Left lung (tissue), 10 donors: Measurements from ENCODE around the gene ADGRG3. TPM values are rescaled to one million over a fixed set of nuclear protein-coding genes. Genes with fewer than 3 reads are reported as not detected.
"Not testable (repeated sequence)": the region's sequence is repeated elsewhere in the genome, so short reads cannot be mapped to it uniquely, and the experiment has no call there.

Source experiments
- ATAC-seq: fragments of 200-7000 bp; cut with Tn5 transposase; one replicate; pipeline ENCODE4 v1.9.1; 2020; ENCODE audit warnings: moderate library complexity
- DNase-seq, 4 donors: peaks; one replicate each; pipeline ENCODE4 v3.0.0-alpha.2; 2013 to 2020
- H3K27ac ChIP-seq, 2 donors: fragments of 200-600 bp; sonication (generic) in 1 of 2; one replicate each; pipeline versions ENCODE4 v1.5.0 to v1.8.0; 2020 to 2021
- H3K27me3 ChIP-seq, 2 donors: fragments of 200-600 bp; sonication (generic) in 1 of 2; one replicate each; pipeline versions ENCODE4 v1.5.0 to v1.8.0; 2020 to 2021
- H3K36me3 ChIP-seq, 2 donors: fragments of 200-600 bp; sonication (generic) in 1 of 2; one replicate each; pipeline versions ENCODE4 v1.5.0 to v1.8.0; 2020 to 2021
- H3K4me1 ChIP-seq, 2 donors: fragments of 200-600 bp; one replicate each; pipeline ENCODE4 v1.8.0; 2021
- H3K4me3 ChIP-seq, 2 donors: fragments of 200-600 bp; sonication (generic) in 1 of 2; one replicate each; pipeline versions ENCODE4 v1.5.0 to v1.8.0; 2020 to 2021; ENCODE audit warnings: mild to moderate bottlenecking in 1 of 2
- H3K9me3 ChIP-seq, 2 donors: fragments of 200-600 bp; sonication (generic) in 1 of 2; one replicate each; pipeline versions ENCODE4 v1.5.0 to v1.8.0; 2020 to 2021
- CTCF ChIP-seq, 2 donors: fragments of 200-600 bp; sonication (generic) in 1 of 2; IDR thresholded peaks; one replicate each; pipeline versions ENCODE4 v1.5.0 to v1.8.0; 2021; ENCODE audit warnings: antibody characterized with exemption in 2 of 2
- intact Hi-C, 2 donors: fragments of 100-400 bp; cut with DNase I; formaldehyde crosslinking; loops; one replicate each; pipeline versions ENCODE4 v1.11.2 to v1.14.2; 2022
- polyA plus RNA-seq, 6 donors: library from polyadenylated mRNA; unstranded; fragments of 120-200 nt; gene quantifications; one replicate each; pipeline ENCODE4 v1.2.1, GENCODE V29; 2013; ENCODE audit not compliant: insufficient read length in 6 of 6
- total RNA-seq, 2 donors: library from RNA; stranded (reverse); fragmentation: NEBNext Ultra II Directional; extraction: Animal tissue kit (Norgen Biotek cat#: 25700); gene quantifications; one replicate each; pipeline ENCODE4 v1.2.1, GENCODE V29; 2021
- donor health status: DM: no; HTN: yes; CAD: no.
- donor health status: DM: no; HTN: no; CAD: no.

ADGRG3 gene
- total and polyA plus RNA-seq, 8 donors = 0.70 to 29.8 (median 1.1) TPM

DNA sequence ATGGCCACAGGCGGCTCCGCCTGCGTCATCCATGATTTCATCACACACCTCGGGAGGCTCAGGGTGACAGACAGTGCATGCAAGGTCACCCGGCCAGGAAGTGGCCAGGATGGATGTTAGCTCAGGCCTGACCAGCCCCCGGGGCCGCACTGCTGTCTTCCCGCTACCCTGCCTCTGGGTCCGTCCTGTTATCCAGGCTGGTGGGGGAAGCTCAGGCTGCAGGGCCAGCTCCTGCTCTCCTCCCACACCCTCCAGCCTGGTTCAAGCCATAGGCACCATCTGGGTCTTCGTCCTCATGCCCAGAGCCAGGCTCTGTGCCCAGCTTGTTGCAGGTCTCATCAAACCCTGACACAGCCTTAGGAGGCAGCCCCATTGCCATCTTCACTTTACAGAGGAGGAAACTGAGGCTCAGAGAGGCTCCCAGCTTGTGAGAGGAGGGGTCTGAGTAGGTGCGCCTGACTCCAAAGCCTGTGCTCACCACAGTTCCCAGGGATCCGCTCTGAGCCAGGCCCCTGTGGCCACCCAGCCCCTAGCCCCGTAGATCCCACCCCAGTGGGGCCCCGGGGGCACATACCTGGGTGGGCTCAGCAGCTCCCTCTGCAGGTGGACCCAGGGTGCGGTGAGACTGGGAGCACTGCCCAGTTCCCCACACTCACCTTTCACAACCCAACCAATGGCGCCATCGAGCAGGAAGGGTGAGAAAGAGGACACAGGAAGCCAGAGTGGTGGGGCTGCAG is 412 bp upstream of the ADGRG3 start:
- H3K4me1 ChIP-seq = peaks cover 0 to 32% of the 10 kb centered on the region in 2 donors
- H3K36me3 ChIP-seq = peaks cover 0 to 13% of the 10 kb centered on the region in 2 donors
- peak in 1 of 2 donors; percentile 45 for TF ChIP-seq CTCF (IDR thresholded peaks at IDR 0.05)
- no peaks in the 10 kb centered on the region for H3K9me3 ChIP-seq
- H3K4me3 ChIP-seq = peak overlapping the region in 1 of 2 donors; percentile 39
- H3K27ac ChIP-seq = peak overlapping the region in 1 of 2 donors; percentile 86
- DNase-seq (peak in 2 of 4 donors; percentile 80 to 93), ATAC-seq (peak; percentile 74)
- intact Hi-C loops = no loop called here
- H3K27me3 ChIP-seq = peaks cover 0 to 6% of the 10 kb centered on the region in 2 donors

DNA sequence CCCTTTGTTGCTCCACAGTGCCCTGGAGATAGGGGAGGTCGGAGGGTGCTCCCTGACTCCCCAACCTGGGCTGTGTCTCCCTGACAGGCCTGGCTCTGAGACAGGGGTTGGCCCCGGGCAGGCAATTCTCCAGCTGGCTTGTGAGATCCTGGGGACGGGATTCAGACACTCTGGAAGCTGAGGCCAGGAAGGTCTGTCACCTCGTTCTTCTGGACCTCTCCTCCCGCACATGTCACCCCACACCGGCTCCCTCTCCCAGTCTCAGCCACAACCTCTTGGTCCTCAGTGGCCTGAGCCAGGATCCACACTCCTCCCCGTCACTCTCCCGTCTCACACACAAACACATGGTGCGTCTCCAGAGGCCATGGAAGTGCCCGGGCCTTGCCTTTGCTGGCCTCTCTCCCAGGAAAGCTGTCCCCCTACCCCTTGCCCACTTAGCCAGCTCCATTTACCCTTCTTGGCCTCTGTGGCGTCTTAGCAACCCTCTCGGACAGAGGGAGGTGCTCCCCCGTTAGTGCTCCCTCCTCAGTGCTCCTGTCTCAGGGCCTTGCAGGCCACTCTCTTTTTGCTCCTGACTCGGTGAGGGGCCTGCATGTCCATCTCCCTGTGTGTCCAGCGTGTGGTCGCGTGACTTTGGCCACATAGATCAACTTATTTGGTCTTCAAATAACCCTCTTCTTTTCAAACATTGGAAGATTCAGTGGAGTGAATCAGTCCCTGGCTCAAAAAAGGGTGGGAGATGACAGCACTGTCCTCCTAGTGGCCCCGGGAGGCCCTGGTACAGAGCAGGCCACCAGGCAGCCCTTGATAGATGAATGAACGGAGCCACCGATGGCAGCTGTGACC is 747 bp downstream of the ADGRG3 start:
- Histone ChIP-seq H3K4me1 (peaks cover 0 to 32% of the 10 kb centered on the region in 2 donors), H3K4me3 (peak overlapping the region in 1 of 2 donors; percentile 39), H3K27ac (peak overlapping the region in 1 of 2 donors; percentile 86), H3K9me3 (no peaks in the 10 kb centered on the region), H3K27me3 (peaks cover 0 to 6% of the 10 kb centered on the region in 2 donors), H3K36me3 (peaks cover 0 to 2% of the 10 kb centered on the region in 2 donors)
- DNase-seq (peak in 1 of 4 donors; percentile 62), ATAC-seq (no peak)
- no peak for TF ChIP-seq CTCF (IDR thresholded peaks at IDR 0.05)
- intact Hi-C loops = no loop called here

DNA sequence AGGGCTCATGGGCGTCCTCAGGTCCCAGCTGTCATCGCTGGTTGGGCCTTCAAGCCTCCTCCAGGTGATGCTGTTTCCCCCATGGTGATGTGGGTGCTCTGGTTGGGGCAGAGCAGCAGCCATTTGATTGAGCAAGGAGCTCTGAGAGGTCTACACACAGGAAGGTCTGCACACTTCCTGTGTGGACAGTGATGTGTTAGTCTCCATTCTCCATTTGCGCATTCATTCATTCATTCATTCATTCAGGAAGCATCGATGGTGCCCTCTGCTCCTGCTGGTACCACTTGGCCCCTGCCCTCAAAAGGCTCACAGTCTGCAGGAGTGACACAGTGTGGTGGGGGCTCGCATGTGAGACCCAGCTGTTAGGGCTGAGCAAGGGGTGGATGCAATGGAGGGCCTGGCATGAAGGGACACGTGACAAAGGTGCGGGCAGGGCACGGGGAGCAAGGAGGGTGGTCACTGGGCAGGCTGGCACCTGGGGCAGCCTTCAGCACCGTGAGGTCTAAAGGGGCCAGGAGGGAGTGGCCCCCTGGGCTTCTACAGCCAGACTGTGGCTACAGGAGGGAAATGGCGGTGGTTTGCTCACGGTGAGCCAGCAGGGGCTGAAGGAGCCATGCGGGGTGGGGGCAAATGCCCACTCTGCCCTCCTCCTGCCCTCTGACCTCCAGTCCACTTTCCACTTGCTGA is 1.5 kb downstream of the ADGRG3 start:
- TF ChIP-seq CTCF (IDR thresholded peaks at IDR 0.05) = no peak

DNA sequence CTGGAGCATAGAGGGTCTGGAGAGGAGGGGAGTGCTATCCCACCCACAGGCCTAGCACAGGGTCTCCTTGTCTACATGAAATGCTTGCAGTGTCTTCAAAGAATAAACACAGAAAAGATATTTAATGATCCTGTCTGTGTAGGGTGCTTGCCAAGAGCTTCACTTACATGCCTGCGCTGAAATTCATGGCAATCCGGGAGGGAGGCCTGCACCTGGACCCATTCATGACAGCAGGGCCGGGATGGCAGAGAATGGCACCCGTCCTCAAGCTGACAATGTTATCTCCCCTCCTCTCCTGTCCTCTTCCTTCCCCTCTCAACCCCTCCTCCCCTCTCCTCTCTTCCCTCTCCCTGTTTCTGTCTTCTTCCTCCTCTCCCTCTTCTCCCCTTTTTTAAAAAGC is 2.1 kb downstream of the ADGRG3 start:
- Histone ChIP-seq H3K4me1 (peaks cover 0 to 36% of the 10 kb centered on the region in 2 donors), H3K9me3 (no peaks in the 10 kb centered on the region), H3K4me3 (peak overlapping the region in 1 of 2 donors; percentile 39), H3K36me3 (no peaks in the 10 kb centered on the region), H3K27me3 (peaks cover 0 to 6% of the 10 kb centered on the region in 2 donors), H3K27ac (peak overlapping the region in 1 of 2 donors; percentile 86)
- ATAC-seq (no peak), DNase-seq (peak in 1 of 4 donors; percentile 21)
- TF ChIP-seq CTCF (IDR thresholded peaks at IDR 0.05) = no peak
- intact Hi-C loops = no loop called here

More for the DNA sequence above, 1.5 kb downstream of the ADGRG3 start:
- peak in 1 of 4 donors; percentile 66 for DNase-seq
- Histone ChIP-seq H3K4me1 (peaks cover 0 to 32% of the 10 kb centered on the region in 2 donors), H3K4me3 (peak overlapping the region in 1 of 2 donors; percentile 39), H3K9me3 (no peaks in the 10 kb centered on the region), H3K27me3 (peaks cover 0 to 6% of the 10 kb centered on the region in 2 donors), H3K27ac (peak overlapping the region in 1 of 2 donors; percentile 86), H3K36me3 (no peaks in the 10 kb centered on the region)
- ATAC-seq = no peak
- intact Hi-C loops = no loop called here

DNA sequence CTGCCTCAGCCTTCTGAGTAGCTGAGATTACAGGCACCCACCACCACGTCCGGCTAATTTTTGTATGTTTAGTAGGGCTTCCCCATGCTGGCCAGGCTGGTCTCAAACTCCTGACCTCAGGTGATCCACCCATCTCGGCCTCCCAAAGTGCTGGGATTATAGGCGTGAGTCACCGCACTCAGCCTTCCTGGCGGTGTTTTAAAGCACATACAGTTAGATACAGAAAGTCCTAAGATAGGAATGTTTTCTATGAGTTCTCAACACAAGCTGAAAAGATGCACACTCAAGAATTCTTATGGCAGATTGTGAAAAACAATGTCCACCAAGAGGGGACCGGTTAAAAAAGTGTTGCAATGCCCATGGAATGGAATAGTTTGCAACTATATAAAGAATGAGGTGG is 3.3 kb downstream of the ADGRG3 start:
- H3K9me3 ChIP-seq, H3K27ac ChIP-seq, ATAC-seq, H3K36me3 ChIP-seq, intact Hi-C loops, H3K4me3 ChIP-seq, H3K27me3 ChIP-seq: not testable (repeated sequence)
- H3K4me1 ChIP-seq = peaks cover 0 to 48% of the 10 kb centered on the region in 2 donors
- peak in 1 of 4 donors; percentile 21 for DNase-seq
